Suprapubic skin (tissue), 4 donors: Measurements from ENCODE around the gene CTNNA2.

Experiments used
- CTCF ChIP-seq, 2 donors: fragments of 200-600 bp in 1 of 2; fragments of 450-650 bp in 1 of 2; sonication (generic) in 1 of 2; IDR thresholded peaks; one replicate each; pipeline ENCODE4 v1.5.1; 2016 to 2019; ENCODE audit warnings: antibody characterized with exemption in 2 of 2, mild to moderate bottlenecking in 1 of 2, moderate library complexity in 1 of 2
- EP300 ChIP-seq: sonication (generic); formaldehyde crosslinking; IDR thresholded peaks from one replicate; pipeline ENCODE4 v1.6.1; 2017; ENCODE audit warnings: antibody characterized with exemption
- POLR2A ChIP-seq, 2 donors: fragments of 450-650 bp; IDR thresholded peaks; one replicate each; pipeline ENCODE4 v1.6.1; 2017; ENCODE audit warnings: antibody characterized with exemption in 2 of 2, mild to moderate bottlenecking in 2 of 2, moderate library complexity in 2 of 2
- POLR2AphosphoS5 ChIP-seq, 3 donors: sonication (generic); formaldehyde crosslinking; IDR thresholded peaks; one replicate each; pipeline ENCODE4 v1.6.1; 2017; ENCODE audit warnings: antibody characterized with exemption in 3 of 3

GRCh38 chr2:79982445-79982844 lies 469.6 kb downstream of the CTNNA2 start:
- no peak for TF ChIP-seq POLR2A (IDR thresholded peaks at IDR 0.05)
- no peak for TF ChIP-seq CTCF (IDR thresholded peaks at IDR 0.05)
- no peak for TF ChIP-seq EP300
- TF ChIP-seq POLR2AphosphoS5 (IDR thresholded peaks at IDR 0.05) = no peak
